HG02943 (cell line): ENCODE results near the gene CCDC188.
"Not testable (repeated sequence)": the region's sequence is repeated elsewhere in the genome, so short reads cannot be mapped to it uniquely, and the experiment has no call there.

Source experiments
- ATAC-seq: cut with Tn5 transposase; IDR thresholded peaks from one replicate; pipeline ENCODE4 v1.9.1; 2021; ENCODE audit warnings: mild to moderate bottlenecking, low read depth, moderate library complexity; ENCODE audit not compliant: unreplicated experiment

CCDC188 gene

GRCh38 chr22:20172141-20172613 is 21.3 kb upstream of the CCDC188 start:
- no peak for ATAC-seq

GRCh38 chr22:20171288-20172140 is 20.7 kb upstream of the CCDC188 start:
- no peak for ATAC-seq

- ATAC-seq: no peak
Measured at GRCh38 chr22:20170170-20170569, 19.3 kb upstream of the CCDC188 start.

DNA sequence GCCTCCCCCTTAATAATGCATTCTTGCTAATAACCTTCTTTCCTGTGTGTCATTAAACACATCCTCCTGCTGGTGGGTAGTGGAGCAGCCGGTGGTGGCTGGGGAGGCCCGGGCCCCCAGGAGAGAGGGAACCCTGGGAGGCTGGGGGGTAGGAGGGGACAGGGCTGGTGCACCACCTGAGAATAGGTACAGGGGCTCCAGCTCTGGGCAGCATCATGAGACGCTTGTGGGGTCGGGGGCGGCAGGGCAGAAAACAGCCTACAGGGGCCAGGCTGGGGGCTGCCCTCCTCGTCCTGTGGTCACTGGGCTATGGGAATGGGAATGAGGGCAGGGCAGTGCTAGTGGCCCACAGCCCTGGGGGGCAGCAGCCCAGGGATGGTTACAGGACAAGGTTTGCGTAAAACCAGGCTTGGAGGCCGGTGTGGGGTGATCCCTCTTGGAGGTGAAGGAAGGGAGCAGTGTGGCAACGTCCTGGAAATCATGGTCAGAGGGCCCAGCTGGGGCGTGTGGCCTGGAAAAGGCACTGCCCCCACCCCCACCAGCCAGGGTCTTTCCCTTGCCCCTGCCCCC is 18.5 kb upstream of the CCDC188 start:
- no peak for ATAC-seq

DNA sequence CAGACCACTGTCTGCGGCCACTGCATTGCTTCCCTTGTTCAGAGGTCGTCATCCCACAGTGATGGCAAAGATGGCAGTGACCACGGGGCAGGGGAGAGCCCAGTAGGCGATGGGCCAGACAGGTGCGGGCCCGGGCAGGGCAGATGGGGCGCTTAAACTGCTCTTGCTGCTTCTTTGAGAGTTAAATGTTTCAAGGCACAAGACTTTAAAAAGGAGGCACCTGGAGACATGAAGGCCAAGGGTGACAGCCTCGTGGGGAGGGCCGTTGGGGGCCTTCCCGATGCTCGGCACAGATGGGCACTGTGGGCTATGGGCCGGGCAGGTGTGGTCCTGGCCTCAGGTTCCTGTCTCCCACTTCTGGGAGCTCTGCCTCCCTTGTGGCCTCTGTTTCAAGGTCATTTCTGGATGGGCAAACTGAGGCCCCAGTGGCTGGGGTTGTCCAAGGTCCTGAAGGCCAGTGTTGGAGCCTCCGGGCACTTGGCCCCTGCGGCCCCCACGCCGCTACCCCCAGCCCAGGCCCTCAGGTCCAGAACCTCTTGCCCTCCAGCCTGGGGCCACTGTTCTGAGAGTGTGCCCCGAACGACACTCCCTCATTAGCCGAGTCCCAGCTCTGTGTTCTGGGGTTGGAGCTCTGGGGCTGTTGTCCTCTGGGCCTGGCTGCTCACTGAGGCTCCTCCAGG is 16.9 kb upstream of the CCDC188 start:
- no peak for ATAC-seq

- ATAC-seq: no peak
Measured at GRCh38 chr22:20166703-20167102, 15.8 kb upstream of the CCDC188 start.

DNA sequence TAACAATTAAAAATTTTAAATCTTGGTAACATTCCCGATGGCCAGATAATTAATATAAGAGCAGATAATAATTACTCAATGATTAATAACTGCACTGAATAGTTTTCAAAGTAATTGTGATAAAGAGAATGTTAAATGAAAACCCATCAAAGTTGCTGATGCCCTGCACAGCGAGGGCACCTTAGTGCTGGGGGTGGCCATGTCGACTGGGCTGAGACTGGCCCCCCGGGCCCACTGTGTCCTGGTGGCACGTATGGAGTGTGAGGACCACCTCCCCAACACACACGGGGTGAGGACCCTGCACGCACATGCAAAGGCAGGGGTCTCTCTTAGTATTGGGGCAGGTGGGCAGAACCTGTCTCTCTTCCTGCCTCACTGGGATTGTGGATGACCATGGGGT is 15.1 kb upstream of the CCDC188 start:
- no peak for ATAC-seq

GRCh38 chr22:20165421-20165820 is 14.6 kb upstream of the CCDC188 start:
- no peak for ATAC-seq

GRCh38 chr22:20164863-20165262 is 14.0 kb upstream of the CCDC188 start:
- ATAC-seq: no peak

- ATAC-seq: no peak
Measured at GRCh38 chr22:20160041-20160440, 9.2 kb upstream of the CCDC188 start.

- not testable (repeated sequence) for ATAC-seq
Measured at GRCh38 chr22:20159531-20159930, 8.7 kb upstream of the CCDC188 start.

GRCh38 chr22:20159076-20159475 is 8.2 kb upstream of the CCDC188 start:
- no peak for ATAC-seq

- no peak for ATAC-seq
Measured at GRCh38 chr22:20158391-20159036, 7.7 kb upstream of the CCDC188 start.

DNA sequence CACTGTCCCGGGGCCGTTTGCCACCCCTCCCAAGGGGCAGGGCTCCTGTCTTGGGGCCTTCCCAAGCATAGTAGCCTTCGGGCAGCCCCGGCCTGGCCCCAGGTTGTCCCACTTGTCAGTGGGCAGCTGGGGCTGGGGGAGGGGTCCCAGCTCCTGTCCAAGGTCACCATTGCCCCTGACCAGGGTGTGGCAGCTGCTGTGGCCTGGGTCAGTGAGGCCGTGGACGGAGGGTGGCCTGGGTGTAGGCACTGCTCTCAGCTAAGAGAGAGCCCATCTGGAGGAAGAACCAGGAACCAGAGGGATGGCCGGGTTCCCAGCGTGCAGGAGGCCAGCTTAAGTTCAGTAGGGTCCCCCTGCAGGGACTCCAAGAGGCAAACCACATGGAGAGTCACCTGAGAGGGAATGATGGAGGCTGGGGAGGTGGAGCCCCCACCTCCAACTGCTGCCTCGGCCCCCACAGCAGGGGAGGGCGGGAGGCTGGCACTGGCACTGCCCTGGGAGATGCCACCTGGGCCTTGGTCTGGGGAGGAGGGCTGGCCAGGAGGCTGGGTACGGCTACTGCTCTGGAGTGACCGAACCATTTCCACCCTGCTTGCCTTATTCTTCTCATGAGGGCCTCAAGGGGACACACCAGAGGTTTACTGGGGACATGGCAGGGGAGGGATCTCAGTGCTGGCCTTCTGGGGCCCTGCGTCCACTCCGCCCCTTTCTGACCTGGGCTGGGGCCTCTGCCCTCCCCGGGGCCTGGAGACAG is 6.8 kb upstream of the CCDC188 start:
- ATAC-seq: no peak

DNA sequence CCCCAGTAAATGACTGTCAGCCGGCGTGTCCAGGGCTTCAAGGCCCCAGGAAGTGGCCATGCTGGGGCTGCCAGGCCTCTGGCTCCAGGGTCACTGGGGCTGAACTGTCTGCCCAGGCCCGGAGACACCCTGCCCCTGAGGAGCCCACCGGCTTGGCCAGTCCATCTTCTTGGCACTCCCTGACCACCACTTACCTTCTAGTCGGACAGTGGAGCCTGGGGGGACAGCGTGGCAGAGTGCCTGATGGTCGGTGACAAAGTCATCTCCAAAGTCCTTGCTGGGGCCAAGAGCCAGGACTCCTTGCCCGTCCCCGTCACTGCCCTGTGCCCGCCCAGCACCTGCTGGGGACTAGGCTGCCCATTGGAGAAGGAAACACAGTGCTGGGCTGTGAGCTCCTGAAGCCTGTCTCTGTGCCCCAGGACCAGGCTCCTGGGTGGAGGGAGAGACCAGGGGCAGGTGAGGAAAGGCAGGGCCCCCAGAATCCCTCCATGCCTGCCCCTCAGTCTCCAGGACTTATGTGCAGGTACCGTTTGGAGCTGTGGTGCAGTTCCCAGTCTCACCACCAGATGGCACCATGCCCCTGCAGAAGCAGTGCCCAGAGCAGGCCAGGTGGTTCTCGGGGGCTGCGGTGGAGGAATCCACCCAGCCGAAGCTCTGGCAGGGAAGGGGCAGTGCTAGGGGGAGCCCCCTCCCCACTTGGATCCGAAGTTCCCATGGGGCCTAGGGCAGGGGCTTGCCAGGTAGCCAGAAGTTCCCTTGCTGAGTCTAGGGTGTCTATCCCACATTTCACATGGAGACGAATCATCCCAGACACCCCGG is 6.0 kb upstream of the CCDC188 start:
- no peak for ATAC-seq

GRCh38 chr22:20156042-20156389 is 5.2 kb upstream of the CCDC188 start:
- ATAC-seq: no peak

GRCh38 chr22:20155330-20156041 is 4.6 kb upstream of the CCDC188 start:
- no peak for ATAC-seq

- ATAC-seq: no peak
Measured at GRCh38 chr22:20154602-20155187, 3.8 kb upstream of the CCDC188 start.

DNA sequence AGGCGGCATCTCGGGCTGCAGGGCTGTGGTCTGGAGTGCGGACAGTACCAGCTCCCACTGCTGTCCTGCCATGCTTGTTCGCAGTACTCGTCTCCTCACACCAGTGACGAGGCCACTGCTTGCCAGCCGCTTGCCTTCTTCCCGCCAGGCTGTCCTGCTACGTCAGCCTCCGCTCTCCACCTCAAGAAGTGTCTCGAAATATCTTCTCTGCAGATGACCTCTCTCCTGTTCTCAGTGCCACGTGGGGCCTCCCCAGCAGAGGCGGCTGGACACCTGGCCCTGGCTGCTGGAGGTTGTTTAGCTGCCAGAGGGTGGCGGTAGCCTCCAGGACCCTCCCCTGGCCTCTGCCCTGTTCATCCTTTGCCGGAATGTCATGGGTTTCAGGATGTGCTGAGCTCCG is 3.1 kb upstream of the CCDC188 start:
- ATAC-seq: no peak
